ENCODE measurements around the gene NXN.

- TF ChIP-seq ZNF274 (IDR thresholded peaks at IDR 0.05; ENCODE audit: low read depth, low read length) = no peak
- TF ChIP-seq SUZ12 (IDR thresholded peaks at IDR 0.05; ENCODE audit: extremely low read depth, insufficient read depth, insufficient read length) = no peak
Measured at GRCh38 chr17:956905-957304, 22.7 kb downstream of the NXN start.

Measured in NT2/D1 (cell line).